ENCODE data around the gene CDH18.

GRCh38 chr5:19900269-19900668 lies 87.7 kb downstream of the CDH18 start:
- TF ChIP-seq EZH2 (IDR thresholded peaks at IDR 0.05; ENCODE audit: insufficient read depth, poor library complexity, severe bottlenecking) = no peak
- TF ChIP-seq EZH2phosphoT487 (IDR thresholded peaks at IDR 0.05; ENCODE audit: insufficient read depth, low read depth) = no peak

Data from GM23248 (cell line).